K562 (cell line): ENCODE results near the gene DNAAF3. TPM values are rescaled to one million over a fixed set of nuclear protein-coding genes. Genes with fewer than 3 reads are reported as not detected.

ENCODE experiments used
- ETV1 ChIP-seq: fragments of 450-650 bp; conservative IDR thresholded peaks from 2 replicates; pipeline ENCODE4 v1.6.1; 2016; ENCODE audit warnings: missing genetic modification characterization, control low read depth, low read depth, missing compliant biosample characterization
- FIP1L1 ChIP-seq: fragments of 200-400 bp; formaldehyde crosslinking; IDR thresholded peaks from 2 replicates; pipeline ENCODE4 v1.6.1; 2018; ENCODE audit warnings: mild to moderate bottlenecking, low read depth, low read length; ENCODE audit not compliant: poor library complexity, severe bottlenecking
- GTF2F1 ChIP-seq: IDR thresholded peaks from 2 replicates; pipeline ENCODE4 v1.6.1; 2011; ENCODE audit warnings: low read depth, low read length, improper control_type of control experiment
- NCOA2 ChIP-seq, 2 experiments: fragments of 450-650 bp; IDR thresholded peaks; 2 replicates each; pipeline ENCODE4 v1.6.1; 2018; ENCODE audit warnings: mild to moderate bottlenecking in 2 of 2, moderate library complexity in 1 of 2; ENCODE audit not compliant: partially characterized antibody in 2 of 2
- PML ChIP-seq: IDR thresholded peaks from 2 replicates; pipeline ENCODE4 v1.6.1; 2012; ENCODE audit warnings: low read length, inconsistent platforms
- U2AF2 ChIP-seq: fragments of 200-400 bp; formaldehyde crosslinking; optimal IDR thresholded peaks from 2 replicates; pipeline ENCODE3; 2017; ENCODE audit warnings: low read depth, mild to moderate bottlenecking, low read length
- ZNF174 ChIP-seq: fragments of 250-450 bp; sonication (Bioruptor Pico); IDR thresholded peaks from 2 replicates; pipeline ENCODE4 v1.4.0; 2020; ENCODE audit warnings: mild to moderate bottlenecking
- polyA plus RNA-seq, 8 experiments: library from polyadenylated mRNA; depleted of rRNA in 4 of 8; stranded (reverse) in 5 of 8; unstranded in 3 of 8; fragments of >200 nt; fragmentation: Nextera tagmentation in 2 of 8; fragmentation: Illumina TruSeq in 1 of 8; extraction: Ambion mirVana in 2 of 8; extraction: Trizol in 1 of 8; gene quantifications; 2 replicates each; pipeline versions ENCODE4 v1.2.1 to v1.2.3, GENCODE V29; 2011 to 2014; ENCODE audit warnings: inconsistent platforms in 1 of 8, missing spikeins in 1 of 8
- total RNA-seq, 7 experiments: library from RNA; depleted of rRNA in 6 of 7; stranded (reverse); fragments of >200 nt in 6 of 7; fragmentation: Illumina TruSeq in 2 of 7; extraction: Trizol in 2 of 7; gene quantifications; 2 replicates each; pipeline versions ENCODE4 v1.2.1 to v1.2.3, GENCODE V29; 2011 to 2021; ENCODE audit warnings: low replicate concordance in 1 of 7
- TF ChIP-seq, protein P1 (sequence below): fragments of 450-650 bp; IDR thresholded peaks from 2 replicates; pipeline ENCODE4 v1.6.1; 2017; ENCODE audit warnings: antibody characterized with exemption
- TF ChIP-seq, protein P2 (sequence below): fragments of 250-450 bp; sonication (Bioruptor Pico); IDR thresholded peaks from 2 replicates; pipeline ENCODE4 v1.9.0; 2021; ENCODE audit warnings: mild to moderate bottlenecking
- TF ChIP-seq, protein P3 (sequence below): fragments of 250-450 bp; sonication (Bioruptor Pico); IDR thresholded peaks from 2 replicates; pipeline ENCODE4 v1.4.0; 2020; ENCODE audit warnings: mild to moderate bottlenecking, moderate library complexity
- TF ChIP-seq, protein P4 (sequence below): IDR thresholded peaks from 2 replicates; pipeline ENCODE4 v1.6.1; 2011; ENCODE audit not compliant: insufficient read length; ENCODE audit errors: extremely low read depth

DNAAF3 gene
- total and polyA plus RNA-seq, 9 of the 15 experiments (the other 6 are each of a cell fraction or from before 2014, with no cell fraction given), result 21.6 to 61.5 (median 43.0) TPM

DNA sequence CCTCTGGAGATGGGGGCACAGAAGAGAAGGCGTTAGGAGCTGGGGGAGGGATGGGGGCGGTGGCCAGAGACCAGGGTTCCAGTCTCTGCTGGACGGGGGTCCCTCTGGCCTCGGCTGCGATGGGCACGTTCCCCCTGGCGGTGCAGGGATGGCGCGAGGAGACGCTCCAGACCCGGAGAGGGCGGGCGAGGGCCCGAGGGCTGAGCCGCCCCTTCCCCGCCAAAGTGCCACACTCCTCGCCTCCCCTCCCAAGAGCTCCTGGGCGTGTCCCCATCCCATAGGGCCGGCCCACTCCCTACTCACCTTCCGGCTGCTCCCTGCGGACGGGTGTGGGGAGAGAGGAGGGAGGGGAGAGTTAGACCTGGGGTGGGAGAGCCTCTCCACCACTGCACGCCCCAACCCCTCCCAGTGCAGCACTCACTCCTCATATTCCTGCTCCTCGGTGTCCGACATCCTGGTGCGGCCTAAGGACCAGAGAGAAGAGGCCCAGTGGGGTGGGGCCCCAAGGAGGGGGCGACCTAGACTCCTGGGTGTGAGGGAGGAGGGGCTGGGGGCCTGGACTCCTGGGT, 19.6 kb downstream of the DNAAF3 start (continued):
- no peak for TF ChIP-seq GTF2F1
- peak; percentile 55 for TF ChIP-seq ETV1 (tag)
- no peak for TF ChIP-seq NCOA2 (IDR thresholded peaks at IDR 0.05; ENCODE audit: partially characterized antibody in 2 of 2)
- no peak for TF ChIP-seq PML
- TF ChIP-seq, protein P1, sequence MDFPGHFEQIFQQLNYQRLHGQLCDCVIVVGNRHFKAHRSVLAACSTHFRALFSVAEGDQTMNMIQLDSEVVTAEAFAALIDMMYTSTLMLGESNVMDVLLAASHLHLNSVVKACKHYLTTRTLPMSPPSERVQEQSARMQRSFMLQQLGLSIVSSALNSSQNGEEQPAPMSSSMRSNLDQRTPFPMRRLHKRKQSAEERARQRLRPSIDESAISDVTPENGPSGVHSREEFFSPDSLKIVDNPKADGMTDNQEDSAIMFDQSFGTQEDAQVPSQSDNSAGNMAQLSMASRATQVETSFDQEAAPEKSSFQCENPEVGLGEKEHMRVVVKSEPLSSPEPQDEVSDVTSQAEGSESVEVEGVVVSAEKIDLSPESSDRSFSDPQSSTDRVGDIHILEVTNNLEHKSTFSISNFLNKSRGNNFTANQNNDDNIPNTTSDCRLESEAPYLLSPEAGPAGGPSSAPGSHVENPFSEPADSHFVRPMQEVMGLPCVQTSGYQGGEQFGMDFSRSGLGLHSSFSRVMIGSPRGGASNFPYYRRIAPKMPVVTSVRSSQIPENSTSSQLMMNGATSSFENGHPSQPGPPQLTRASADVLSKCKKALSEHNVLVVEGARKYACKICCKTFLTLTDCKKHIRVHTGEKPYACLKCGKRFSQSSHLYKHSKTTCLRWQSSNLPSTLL, result no peak
- TF ChIP-seq, protein P2, sequence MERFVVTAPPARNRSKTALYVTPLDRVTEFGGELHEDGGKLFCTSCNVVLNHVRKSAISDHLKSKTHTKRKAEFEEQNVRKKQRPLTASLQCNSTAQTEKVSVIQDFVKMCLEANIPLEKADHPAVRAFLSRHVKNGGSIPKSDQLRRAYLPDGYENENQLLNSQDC (CRISPR knock-in tag), result no peak
- TF ChIP-seq FIP1L1, result no peak
- TF ChIP-seq, protein P3, sequence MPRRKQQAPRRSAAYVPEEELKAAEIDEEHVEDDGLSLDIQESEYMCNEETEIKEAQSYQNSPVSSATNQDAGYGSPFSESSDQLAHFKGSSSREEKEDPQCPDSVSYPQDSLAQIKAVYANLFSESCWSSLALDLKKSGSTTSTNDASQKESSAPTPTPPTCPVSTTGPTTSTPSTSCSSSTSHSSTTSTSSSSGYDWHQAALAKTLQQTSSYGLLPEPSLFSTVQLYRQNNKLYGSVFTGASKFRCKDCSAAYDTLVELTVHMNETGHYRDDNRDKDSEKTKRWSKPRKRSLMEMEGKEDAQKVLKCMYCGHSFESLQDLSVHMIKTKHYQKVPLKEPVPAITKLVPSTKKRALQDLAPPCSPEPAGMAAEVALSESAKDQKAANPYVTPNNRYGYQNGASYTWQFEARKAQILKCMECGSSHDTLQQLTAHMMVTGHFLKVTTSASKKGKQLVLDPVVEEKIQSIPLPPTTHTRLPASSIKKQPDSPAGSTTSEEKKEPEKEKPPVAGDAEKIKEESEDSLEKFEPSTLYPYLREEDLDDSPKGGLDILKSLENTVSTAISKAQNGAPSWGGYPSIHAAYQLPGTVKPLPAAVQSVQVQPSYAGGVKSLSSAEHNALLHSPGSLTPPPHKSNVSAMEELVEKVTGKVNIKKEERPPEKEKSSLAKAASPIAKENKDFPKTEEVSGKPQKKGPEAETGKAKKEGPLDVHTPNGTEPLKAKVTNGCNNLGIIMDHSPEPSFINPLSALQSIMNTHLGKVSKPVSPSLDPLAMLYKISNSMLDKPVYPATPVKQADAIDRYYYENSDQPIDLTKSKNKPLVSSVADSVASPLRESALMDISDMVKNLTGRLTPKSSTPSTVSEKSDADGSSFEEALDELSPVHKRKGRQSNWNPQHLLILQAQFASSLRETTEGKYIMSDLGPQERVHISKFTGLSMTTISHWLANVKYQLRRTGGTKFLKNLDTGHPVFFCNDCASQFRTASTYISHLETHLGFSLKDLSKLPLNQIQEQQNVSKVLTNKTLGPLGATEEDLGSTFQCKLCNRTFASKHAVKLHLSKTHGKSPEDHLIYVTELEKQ, result no peak
- no peak for TF ChIP-seq U2AF2
- TF ChIP-seq, protein P4, sequence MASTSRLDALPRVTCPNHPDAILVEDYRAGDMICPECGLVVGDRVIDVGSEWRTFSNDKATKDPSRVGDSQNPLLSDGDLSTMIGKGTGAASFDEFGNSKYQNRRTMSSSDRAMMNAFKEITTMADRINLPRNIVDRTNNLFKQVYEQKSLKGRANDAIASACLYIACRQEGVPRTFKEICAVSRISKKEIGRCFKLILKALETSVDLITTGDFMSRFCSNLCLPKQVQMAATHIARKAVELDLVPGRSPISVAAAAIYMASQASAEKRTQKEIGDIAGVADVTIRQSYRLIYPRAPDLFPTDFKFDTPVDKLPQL, result no peak
- no peak for TF ChIP-seq ZNF174
